ENCODE data around the gene KRT7.
A peak's percentile ranks its signal among the peaks of the same experiment; 100 is the strongest.
"Not testable (repeated sequence)": the region's sequence is repeated elsewhere in the genome, so short reads cannot be mapped to it uniquely, and the experiment has no call there.

KRT7 gene

DNA sequence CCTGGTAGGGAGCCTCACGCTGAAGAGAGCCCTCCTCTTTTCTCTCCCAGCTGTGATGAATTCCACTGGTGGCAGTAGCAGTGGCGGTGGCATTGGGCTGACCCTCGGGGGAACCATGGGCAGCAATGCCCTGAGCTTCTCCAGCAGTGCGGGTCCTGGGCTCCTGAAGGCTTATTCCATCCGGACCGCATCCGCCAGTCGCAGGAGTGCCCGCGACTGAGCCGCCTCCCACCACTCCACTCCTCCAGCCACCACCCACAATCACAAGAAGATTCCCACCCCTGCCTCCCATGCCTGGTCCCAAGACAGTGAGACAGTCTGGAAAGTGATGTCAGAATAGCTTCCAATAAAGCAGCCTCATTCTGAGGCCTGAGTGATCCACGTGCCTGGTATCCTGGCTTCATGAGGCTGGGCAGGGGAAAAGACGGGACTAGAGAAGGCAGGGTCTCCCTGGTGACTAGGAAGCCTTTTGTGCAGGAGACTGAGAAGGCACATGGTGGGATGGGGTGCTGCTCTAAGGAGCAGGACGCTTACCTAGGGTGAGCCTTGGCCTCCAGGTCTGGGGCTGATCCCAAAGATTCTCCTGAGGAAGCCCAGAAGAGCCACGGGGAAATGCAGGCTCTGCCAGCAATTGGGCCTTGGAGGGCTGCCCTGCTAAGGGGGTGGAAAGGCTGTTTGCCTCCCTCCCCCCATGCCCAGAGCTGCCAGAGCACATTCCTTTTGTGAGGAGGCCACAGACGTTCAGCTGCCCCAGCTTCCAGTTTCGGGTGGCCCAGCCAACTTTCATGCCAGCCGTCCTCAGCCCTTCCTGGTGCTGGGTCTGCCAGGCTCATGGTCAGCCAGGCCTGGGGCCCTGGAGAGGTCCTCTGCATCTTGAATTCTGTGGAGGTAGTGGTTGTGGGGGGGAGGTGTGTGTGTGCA is 15.8 kb downstream of the KRT7 start:
- H3K9ac ChIP-seq (ENCODE audit: low read length) = no peak overlapping the region
- H3K36me3 ChIP-seq (ENCODE audit: control insufficient read depth, insufficient read depth, low read length) = no peaks in the 10 kb centered on the region
- peaks cover 28% of the 10 kb centered on the region; the same call in 1 of the 2 replicates for H3K4me1 ChIP-seq (ENCODE audit: control insufficient read depth, insufficient read depth, low read length)
- H3K27me3 ChIP-seq (ENCODE audit: control insufficient read depth, insufficient read depth, low read length) = peaks cover 72% of the 10 kb centered on the region
- H3K27ac ChIP-seq (ENCODE audit: low read depth, low read length) = no peak overlapping the region
- H3K4me3 ChIP-seq (ENCODE audit: low read depth, low read length) = no peak overlapping the region
- no peaks in the 10 kb centered on the region for H3K9me3 ChIP-seq (ENCODE audit: control insufficient read depth, insufficient read depth, low read depth, low read length)

DNA sequence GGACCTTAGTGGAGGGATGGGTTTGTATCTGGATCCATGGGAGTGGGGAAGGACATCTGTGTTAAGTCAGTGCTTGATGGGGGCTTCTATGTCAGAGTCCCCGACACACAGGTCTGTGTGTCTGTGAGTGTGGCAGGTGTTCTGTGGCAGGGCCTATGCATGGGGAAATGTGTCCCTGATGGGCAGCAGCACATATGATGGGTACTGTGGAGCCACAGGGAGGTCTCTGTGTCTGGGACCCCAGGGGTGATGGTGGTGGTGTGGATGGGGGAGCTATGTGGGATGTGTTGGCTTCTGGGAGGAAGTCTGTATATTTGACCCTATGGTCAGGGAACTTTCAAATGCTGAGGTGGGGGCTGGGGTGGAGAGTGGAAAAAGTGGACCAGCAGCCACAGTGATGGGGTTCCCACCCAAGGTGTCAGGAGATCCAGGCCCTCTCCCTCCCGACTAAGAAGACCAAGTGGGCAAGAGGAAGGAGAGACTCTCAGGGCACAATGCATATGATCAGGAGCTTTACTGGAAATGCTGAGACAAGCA is 16.5 kb downstream of the KRT7 start:
- no peak overlapping the region for H3K27ac ChIP-seq (ENCODE audit: low read depth, low read length)

DNA sequence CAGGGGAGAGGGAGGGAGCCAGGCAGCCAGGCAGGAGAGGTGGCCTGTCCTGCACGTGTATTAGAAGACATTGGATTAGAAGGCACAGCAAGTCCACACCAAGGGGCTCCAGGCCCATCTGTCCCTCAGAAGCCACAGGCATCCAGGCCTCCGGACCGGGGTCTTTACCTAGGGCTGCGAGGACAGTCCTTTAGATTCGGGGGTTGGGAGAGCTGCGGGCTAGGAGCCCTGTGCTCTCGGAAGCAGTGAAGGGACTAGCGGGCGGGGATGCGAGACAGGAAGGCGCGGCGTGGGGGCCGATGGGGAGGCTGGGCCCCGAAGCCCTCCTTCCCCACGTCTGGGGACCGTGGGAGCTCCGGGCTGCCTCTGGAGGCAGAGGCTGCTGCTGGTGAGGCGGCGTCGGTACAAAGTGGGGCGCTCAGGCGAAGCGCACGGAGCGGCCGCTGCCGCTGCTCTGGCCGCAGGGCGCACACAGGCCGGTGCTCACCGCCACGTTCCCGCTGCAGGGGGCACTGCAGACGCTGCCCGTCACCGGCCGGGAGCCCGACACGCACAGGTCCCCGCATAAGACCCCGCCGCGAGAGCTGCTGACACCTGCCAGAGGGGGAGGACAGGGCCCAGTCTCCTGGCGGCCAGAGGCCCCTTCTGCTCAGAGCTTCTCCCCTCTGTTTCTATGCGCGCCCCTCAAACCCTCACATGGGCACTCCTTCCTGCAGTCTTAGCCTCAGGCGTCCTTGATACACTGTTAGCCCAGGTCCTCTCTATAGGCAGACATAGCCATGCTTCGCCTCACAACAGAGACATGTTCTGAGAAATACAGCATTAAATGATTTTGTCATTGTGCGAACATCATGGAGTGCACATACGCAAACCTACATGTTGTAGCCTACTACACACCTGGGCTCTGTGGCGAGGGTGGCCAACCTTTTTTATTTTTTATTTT is 17.3 kb downstream of the KRT7 start:
- Histone ChIP-seq H3K4me1 (ENCODE audit: control insufficient read depth, insufficient read depth, low read length) (peaks cover 19% of the 10 kb centered on the region; the same call in 1 of the 2 replicates), H3K9me3 (ENCODE audit: control insufficient read depth, insufficient read depth, low read depth, low read length) (no peaks in the 10 kb centered on the region), H3K9ac (ENCODE audit: low read length) (no peak overlapping the region), H3K4me3 (ENCODE audit: low read depth, low read length) (peak overlapping the region; percentile 37), H3K27ac (ENCODE audit: low read depth, low read length) (no peak overlapping the region), H3K27me3 (ENCODE audit: control insufficient read depth, insufficient read depth, low read length) (peaks cover 87% of the 10 kb centered on the region), H3K36me3 (ENCODE audit: control insufficient read depth, insufficient read depth, low read length) (no peaks in the 10 kb centered on the region)

More for the DNA sequence above, 16.5 kb downstream of the KRT7 start:
- H3K9ac ChIP-seq (ENCODE audit: low read length) = no peak overlapping the region
- no peaks in the 10 kb centered on the region for H3K9me3 ChIP-seq (ENCODE audit: control insufficient read depth, insufficient read depth, low read depth, low read length)
- no peaks in the 10 kb centered on the region for H3K36me3 ChIP-seq (ENCODE audit: control insufficient read depth, insufficient read depth, low read length)
- peak overlapping the region; percentile 37 for H3K4me3 ChIP-seq (ENCODE audit: low read depth, low read length)
- H3K27me3 ChIP-seq (ENCODE audit: control insufficient read depth, insufficient read depth, low read length) = peaks cover 80% of the 10 kb centered on the region
- H3K4me1 ChIP-seq (ENCODE audit: control insufficient read depth, insufficient read depth, low read length) = peaks cover 20% of the 10 kb centered on the region; the same call in 1 of the 2 replicates

DNA sequence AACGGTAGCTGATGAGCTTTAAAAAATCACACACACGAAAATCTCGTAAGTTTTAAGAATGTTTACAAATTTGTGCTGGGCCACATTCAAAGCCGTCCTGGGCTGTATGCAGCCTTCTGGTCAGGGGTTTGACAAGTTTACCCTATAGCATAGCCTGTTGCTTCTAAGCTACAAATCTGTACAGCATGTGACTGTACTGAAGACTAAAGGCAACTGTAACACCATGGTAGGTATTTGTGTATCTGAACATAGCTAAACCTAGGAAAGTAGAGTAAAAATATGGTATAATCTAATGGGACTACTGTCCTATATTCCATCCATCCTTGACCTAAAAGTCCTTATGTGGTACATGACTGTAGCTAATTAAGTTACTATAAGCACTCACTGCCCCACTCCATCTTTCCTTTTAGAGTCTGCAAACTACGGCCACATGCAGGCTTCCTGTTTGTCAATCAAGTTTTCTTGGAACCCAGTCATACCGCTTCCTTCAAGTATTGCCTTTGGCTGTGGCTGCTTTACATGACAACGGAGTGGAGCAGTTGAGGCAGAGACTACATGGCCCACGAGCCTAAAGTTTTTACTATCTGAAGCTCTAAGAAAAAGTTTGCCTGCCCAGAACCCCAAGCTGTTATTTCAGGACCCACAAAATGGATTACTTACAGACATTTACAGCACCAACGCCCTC is 18.5 kb downstream of the KRT7 start:
- no peak overlapping the region for H3K4me3 ChIP-seq (ENCODE audit: low read depth, low read length)
- no peak overlapping the region for H3K27ac ChIP-seq (ENCODE audit: low read depth, low read length)
- peaks cover 22% of the 10 kb centered on the region; the same call in 1 of the 2 replicates for H3K4me1 ChIP-seq (ENCODE audit: control insufficient read depth, insufficient read depth, low read length)
- H3K9ac ChIP-seq (ENCODE audit: low read length) = no peak overlapping the region
- H3K27me3 ChIP-seq (ENCODE audit: control insufficient read depth, insufficient read depth, low read length) = peaks cover 89% of the 10 kb centered on the region
- no peaks in the 10 kb centered on the region for H3K9me3 ChIP-seq (ENCODE audit: control insufficient read depth, insufficient read depth, low read depth, low read length)
- H3K36me3 ChIP-seq (ENCODE audit: control insufficient read depth, insufficient read depth, low read length) = no peaks in the 10 kb centered on the region

DNA sequence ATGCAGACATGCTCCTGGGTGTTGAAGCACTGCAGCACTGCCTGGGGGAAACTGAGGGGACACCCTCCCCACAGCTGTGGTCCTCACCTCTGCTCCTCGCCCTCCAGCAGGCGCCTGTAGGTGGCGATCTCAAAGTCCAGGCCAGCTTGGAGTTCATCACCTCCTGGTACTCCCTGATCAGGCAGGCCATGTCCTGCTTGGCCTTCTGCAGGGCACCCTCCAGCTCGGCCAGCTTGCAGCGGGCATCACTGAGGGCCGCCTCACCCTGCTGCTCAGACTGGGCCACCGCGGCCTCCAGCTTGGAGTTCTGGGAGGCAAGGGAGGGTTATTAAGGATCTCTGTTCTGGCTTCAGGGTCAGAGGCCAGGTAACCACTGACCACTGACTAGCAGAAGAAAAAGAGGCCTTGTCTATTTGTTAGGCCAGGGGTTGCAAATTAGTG is 19.2 kb downstream of the KRT7 start:
- peaks cover 95% of the 10 kb centered on the region for H3K27me3 ChIP-seq (ENCODE audit: control insufficient read depth, insufficient read depth, low read length)
- not testable (repeated sequence) for H3K4me3 ChIP-seq (ENCODE audit: low read depth, low read length); H3K27ac ChIP-seq (ENCODE audit: low read depth, low read length); H3K9ac ChIP-seq (ENCODE audit: low read length); H3K9me3 ChIP-seq (ENCODE audit: control insufficient read depth, insufficient read depth, low read depth, low read length); H3K36me3 ChIP-seq (ENCODE audit: control insufficient read depth, insufficient read depth, low read length)
- H3K4me1 ChIP-seq (ENCODE audit: control insufficient read depth, insufficient read depth, low read length) = peaks cover 18% of the 10 kb centered on the region; the same call in 1 of the 2 replicates

DNA sequence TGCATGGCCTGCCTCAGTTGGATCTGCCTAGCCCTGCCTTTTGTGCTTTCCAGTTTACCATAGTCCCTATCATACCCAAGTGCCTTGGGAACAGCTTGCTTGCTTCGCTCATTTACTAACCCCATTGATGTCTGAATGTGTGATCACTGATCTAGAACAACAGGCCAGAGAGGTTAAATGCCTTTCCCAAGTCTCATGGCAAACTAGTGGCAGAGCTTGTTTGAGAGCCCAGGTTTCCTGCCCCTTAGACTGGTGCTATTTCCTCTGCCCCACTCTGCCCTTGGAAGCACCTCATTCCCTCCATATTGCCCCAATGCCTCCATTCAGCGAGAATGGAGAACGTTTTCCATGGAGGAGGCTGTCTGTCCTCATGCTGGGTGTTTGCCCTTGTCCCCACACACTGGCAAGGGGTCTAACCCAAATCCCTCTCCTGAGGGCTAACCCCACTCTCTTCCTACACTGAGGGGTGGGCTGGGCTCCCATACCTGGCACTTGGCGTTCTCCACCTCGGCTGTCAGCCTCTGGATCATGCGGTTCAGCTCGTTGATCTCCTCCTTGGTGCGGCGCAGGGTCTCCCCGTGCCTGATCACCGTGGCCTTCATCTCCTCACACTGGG is 19.8 kb downstream of the KRT7 start:
- Histone ChIP-seq H3K4me1 (ENCODE audit: control insufficient read depth, insufficient read depth, low read length) (peaks cover 11% of the 10 kb centered on the region; the same call in 1 of the 2 replicates), H3K9me3 (ENCODE audit: control insufficient read depth, insufficient read depth, low read depth, low read length) (no peaks in the 10 kb centered on the region), H3K36me3 (ENCODE audit: control insufficient read depth, insufficient read depth, low read length) (no peaks in the 10 kb centered on the region), H3K4me3 (ENCODE audit: low read depth, low read length) (no peak overlapping the region), H3K27me3 (ENCODE audit: control insufficient read depth, insufficient read depth, low read length) (peaks cover 96% of the 10 kb centered on the region), H3K9ac (ENCODE audit: low read length) (no peak overlapping the region), H3K27ac (ENCODE audit: low read depth, low read length) (no peak overlapping the region)

DNA sequence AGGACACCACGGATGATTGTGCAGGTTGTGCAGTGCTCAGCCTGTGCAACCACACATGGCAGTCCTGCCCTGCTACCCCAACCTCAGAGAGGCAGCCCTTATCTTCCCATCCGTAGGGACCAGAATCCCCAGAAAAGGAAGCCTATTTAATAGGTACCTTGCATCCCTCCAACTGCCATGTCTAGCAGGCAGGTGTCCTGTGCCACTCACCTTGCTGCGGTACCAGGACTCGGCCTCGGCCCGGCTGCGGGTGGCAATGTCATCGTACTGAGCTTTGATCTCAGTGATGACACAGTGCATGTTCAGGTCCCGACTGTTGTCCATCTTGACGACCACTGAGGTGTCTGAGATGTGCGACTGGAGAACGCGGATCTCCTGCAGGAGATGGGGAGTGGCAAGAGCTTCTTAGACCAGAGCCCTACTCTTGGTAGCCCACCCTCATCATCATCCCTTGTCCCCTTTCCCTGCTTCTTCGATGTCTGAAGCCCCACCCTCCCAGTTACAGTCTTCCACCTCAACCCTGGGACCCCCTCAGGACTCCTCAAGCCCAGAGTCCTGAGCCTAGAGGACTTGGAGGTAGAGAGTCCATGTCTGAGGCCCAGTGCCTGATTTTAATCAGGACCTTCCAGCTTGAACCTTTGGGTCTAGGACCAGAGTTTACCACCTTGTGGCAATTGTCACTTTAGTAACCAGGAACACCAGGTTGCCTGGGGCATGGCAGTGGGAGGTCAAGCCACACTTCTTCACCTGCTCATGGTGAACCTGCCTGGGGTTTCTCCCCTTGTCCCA is 20.5 kb downstream of the KRT7 start:
- H3K27me3 ChIP-seq (ENCODE audit: control insufficient read depth, insufficient read depth, low read length) = peaks cover 98% of the 10 kb centered on the region

DNA sequence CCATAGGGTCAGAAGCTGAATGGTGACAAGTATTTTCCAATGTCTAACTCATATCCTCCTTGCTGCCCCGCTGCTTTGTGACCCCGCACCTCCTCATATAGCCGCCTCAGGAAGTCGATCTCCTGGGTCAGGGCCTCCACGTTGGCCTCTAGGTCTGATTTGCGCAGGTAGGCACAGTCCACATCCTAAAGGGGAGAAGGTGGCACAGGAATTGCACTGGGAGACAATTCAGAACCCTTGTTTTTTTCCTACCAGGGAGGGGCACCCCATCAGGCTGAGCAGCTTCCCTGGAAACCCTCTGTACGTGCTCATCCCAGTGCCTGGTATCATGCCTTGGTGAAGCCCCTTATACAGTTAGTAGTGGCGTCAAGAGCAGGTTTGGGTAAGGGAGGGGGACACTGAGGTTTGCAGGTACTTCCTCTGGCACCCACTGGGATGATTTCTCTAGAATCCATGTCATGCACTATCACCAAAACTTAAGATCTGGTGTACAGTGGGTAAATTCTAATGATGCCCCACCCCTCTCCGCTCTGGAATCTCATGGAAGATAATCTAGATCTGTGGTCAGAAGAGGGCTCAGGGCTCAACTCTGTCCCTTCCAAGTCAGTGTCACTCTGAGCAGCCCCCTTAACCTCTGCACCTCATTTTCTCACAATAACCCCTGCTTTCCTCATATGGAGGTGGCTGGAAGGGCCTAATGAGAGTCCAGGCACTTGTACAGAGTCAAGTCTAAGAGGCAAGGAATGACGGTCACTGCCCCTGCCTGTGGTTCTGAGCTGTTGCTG is 21.3 kb downstream of the KRT7 start:
- no peak overlapping the region for H3K9ac ChIP-seq (ENCODE audit: low read length)
- peaks cover 8% of the 10 kb centered on the region; the same call in 1 of the 2 replicates for H3K4me1 ChIP-seq (ENCODE audit: control insufficient read depth, insufficient read depth, low read length)
- no peaks in the 10 kb centered on the region for H3K36me3 ChIP-seq (ENCODE audit: control insufficient read depth, insufficient read depth, low read length)
- no peak overlapping the region for H3K4me3 ChIP-seq (ENCODE audit: low read depth, low read length)
- H3K9me3 ChIP-seq (ENCODE audit: control insufficient read depth, insufficient read depth, low read depth, low read length) = peaks cover 3% of the 10 kb centered on the region; the same call in 1 of the 2 replicates
- no peak overlapping the region for H3K27ac ChIP-seq (ENCODE audit: low read depth, low read length)
- peaks cover 98% of the 10 kb centered on the region for H3K27me3 ChIP-seq (ENCODE audit: control insufficient read depth, insufficient read depth, low read length)

More for the DNA sequence above, 20.5 kb downstream of the KRT7 start:
- Histone ChIP-seq H3K4me3 (ENCODE audit: low read depth, low read length) (no peak overlapping the region), H3K9ac (ENCODE audit: low read length) (no peak overlapping the region), H3K36me3 (ENCODE audit: control insufficient read depth, insufficient read depth, low read length) (no peaks in the 10 kb centered on the region), H3K9me3 (ENCODE audit: control insufficient read depth, insufficient read depth, low read depth, low read length) (no peaks in the 10 kb centered on the region), H3K4me1 (ENCODE audit: control insufficient read depth, insufficient read depth, low read length) (peaks cover 8% of the 10 kb centered on the region; the same call in 1 of the 2 replicates), H3K27ac (ENCODE audit: low read depth, low read length) (no peak overlapping the region)
